HEK293 (cell line): Measurements from ENCODE around the gene NAV2.

Source experiments
- CTCF ChIA-PET: fragments of 350-600 bp; formaldehyde crosslinking; extraction: SDS; loops from one replicate; lab custom pipeline; 2021; ENCODE audit warnings: antibody characterized with exemption; lab: Yijun Ruan, JAX
- POLR2A ChIA-PET: fragments of 300-600 bp; formaldehyde crosslinking; extraction: SDS; loops from one replicate; lab custom pipeline; 2020; ENCODE audit warnings: antibody characterized with exemption, inconsistent platforms; lab: Yijun Ruan, JAX
- H3K27ac ChIP-seq: fragments of 200-500 bp; sonication (Bioruptor generic); 2 replicates; pipeline ENCODE4 v1.5.1; 2014; ENCODE audit warnings: low read depth, low read length, control low read depth, inconsistent platforms; ENCODE audit errors: extremely low read depth
- H3K36me3 ChIP-seq, 2 experiments: fragments of 200-500 bp in 1 of 2; sonication (Bioruptor generic) in 1 of 2; 1 replicate in 1 of 2; 2 replicates in 1 of 2; pipeline ENCODE4 v1.5.1; 2014 to 2017; ENCODE audit warnings: inconsistent platforms in 2 of 2, low read length in 2 of 2; ENCODE audit not compliant: control insufficient read depth in 2 of 2, insufficient read depth in 1 of 2
- H3K4me1 ChIP-seq: fragments of 200-500 bp; sonication (Bioruptor generic); 2 replicates; pipeline ENCODE4 v1.5.1; 2014; ENCODE audit warnings: mild to moderate bottlenecking, low read length, inconsistent platforms; ENCODE audit not compliant: control insufficient read depth, insufficient read depth
- H3K4me3 ChIP-seq: 2 replicates; pipeline ENCODE4 v1.5.1; 2011; ENCODE audit warnings: low read depth, mild to moderate bottlenecking, control low read depth, low read length, moderate library complexity
- H3K9me3 ChIP-seq: fragments of 200-500 bp; sonication (Bioruptor generic); 2 replicates; pipeline ENCODE4 v1.5.1; 2014; ENCODE audit warnings: low read depth, low read length, inconsistent platforms; ENCODE audit not compliant: control insufficient read depth, insufficient read depth
- AEBP2 ChIP-seq: fragments of 450-650 bp; formaldehyde crosslinking; IDR thresholded peaks from 2 replicates; pipeline ENCODE4 v1.5.1; 2016; ENCODE audit warnings: missing biosample characterization, missing genetic modification characterization, borderline replicate concordance
- GLI2 ChIP-seq: fragments of 450-650 bp; formaldehyde crosslinking; IDR thresholded peaks from 2 replicates; pipeline ENCODE4; 2017; ENCODE audit warnings: missing biosample characterization, missing genetic modification characterization, low read depth, borderline replicate concordance
- INSM2 ChIP-seq: fragments of 450-650 bp; formaldehyde crosslinking; IDR thresholded peaks from 2 replicates; pipeline ENCODE4 v1.5.1; 2016; ENCODE audit warnings: missing biosample characterization, missing genetic modification characterization
- OSR2 ChIP-seq: fragments of 450-650 bp; formaldehyde crosslinking; IDR thresholded peaks from 2 replicates; pipeline ENCODE4 v1.5.1; 2016; ENCODE audit warnings: missing biosample characterization, missing genetic modification characterization
- PBX3 ChIP-seq: sonication (generic); formaldehyde crosslinking; IDR thresholded peaks from 2 replicates; pipeline ENCODE4 v1.8.1; 2022; ENCODE audit warnings: mild to moderate bottlenecking, moderate library complexity, missing genetic modification reagents
- SALL2 ChIP-seq: fragments of 450-650 bp; formaldehyde crosslinking; IDR thresholded peaks from 2 replicates; pipeline ENCODE4 v1.5.0; 2017; ENCODE audit warnings: missing biosample characterization, mild to moderate bottlenecking, missing genetic modification characterization, borderline replicate concordance
- ZBTB49 ChIP-seq: fragments of 450-650 bp; formaldehyde crosslinking; IDR thresholded peaks from 2 replicates; pipeline ENCODE4 v1.5.1; 2016; ENCODE audit warnings: missing biosample characterization, missing genetic modification characterization, low read depth
- ZNF138 ChIP-seq: fragments of 450-650 bp; formaldehyde crosslinking; IDR thresholded peaks from 2 replicates; pipeline ENCODE4 v1.5.1; 2016; ENCODE audit warnings: missing biosample characterization, missing genetic modification characterization, borderline replicate concordance
- ZNF140 ChIP-seq: fragments of 450-650 bp; formaldehyde crosslinking; IDR thresholded peaks from 2 replicates; pipeline ENCODE4 v1.5.1; 2016; ENCODE audit warnings: missing biosample characterization, missing genetic modification characterization
- ZNF19 ChIP-seq: fragments of 450-650 bp; formaldehyde crosslinking; IDR thresholded peaks from 2 replicates; pipeline ENCODE4; 2016; ENCODE audit warnings: missing biosample characterization, missing genetic modification characterization, low read depth
- ZNF221 ChIP-seq: fragments of 450-650 bp; formaldehyde crosslinking; IDR thresholded peaks from 2 replicates; pipeline ENCODE4 v1.5.1; 2017; ENCODE audit warnings: missing biosample characterization, missing genetic modification characterization, borderline replicate concordance
- ZNF24 ChIP-seq: fragments of 450-650 bp; formaldehyde crosslinking; IDR thresholded peaks from 2 replicates; pipeline ENCODE4 v1.5.1; 2016; ENCODE audit warnings: missing biosample characterization, missing genetic modification characterization
- ZNF501 ChIP-seq: fragments of 450-650 bp; formaldehyde crosslinking; IDR thresholded peaks from 2 replicates; pipeline ENCODE4 v1.5.1; 2016; ENCODE audit warnings: missing biosample characterization, missing genetic modification characterization
- ZNF777 ChIP-seq: fragments of 450-650 bp; formaldehyde crosslinking; IDR thresholded peaks from 2 replicates; pipeline ENCODE4 v1.5.1; 2017; ENCODE audit warnings: missing biosample characterization, missing genetic modification characterization, borderline replicate concordance
- ZSCAN30 ChIP-seq: fragments of 450-650 bp; IDR thresholded peaks from 2 replicates; pipeline ENCODE4 v1.5.1; 2018; ENCODE audit warnings: missing biosample characterization, mild to moderate bottlenecking, missing genetic modification characterization, moderate library complexity
- TF ChIP-seq, protein P1 (sequence below): fragments of 450-650 bp; formaldehyde crosslinking; IDR thresholded peaks from 2 replicates; pipeline ENCODE4 v1.5.1; 2017; ENCODE audit warnings: missing biosample characterization, missing genetic modification characterization
- TF ChIP-seq, protein P2 (sequence below): fragments of 450-650 bp; formaldehyde crosslinking; IDR thresholded peaks from 2 replicates; pipeline ENCODE4 v1.5.1; 2017; ENCODE audit warnings: missing biosample characterization, mild to moderate bottlenecking, missing genetic modification characterization, moderate library complexity
- TF ChIP-seq, protein P3 (sequence below): fragments of 450-650 bp; formaldehyde crosslinking; IDR thresholded peaks from 2 replicates; pipeline ENCODE4 v1.5.1; 2017; ENCODE audit warnings: missing biosample characterization, missing genetic modification characterization
- TF ChIP-seq, protein P4 (sequence below): fragments of 450-650 bp; formaldehyde crosslinking; optimal IDR thresholded peaks from 2 replicates; pipeline ENCODE3; 2016; ENCODE audit warnings: missing biosample characterization, mild to moderate bottlenecking, missing genetic modification characterization
- TF ChIP-seq, protein P5 (sequence below): fragments of 450-650 bp; formaldehyde crosslinking; IDR thresholded peaks from 2 replicates; pipeline ENCODE4 v1.5.1; 2016; ENCODE audit warnings: missing biosample characterization, missing genetic modification characterization

Gene NAV2

DNA sequence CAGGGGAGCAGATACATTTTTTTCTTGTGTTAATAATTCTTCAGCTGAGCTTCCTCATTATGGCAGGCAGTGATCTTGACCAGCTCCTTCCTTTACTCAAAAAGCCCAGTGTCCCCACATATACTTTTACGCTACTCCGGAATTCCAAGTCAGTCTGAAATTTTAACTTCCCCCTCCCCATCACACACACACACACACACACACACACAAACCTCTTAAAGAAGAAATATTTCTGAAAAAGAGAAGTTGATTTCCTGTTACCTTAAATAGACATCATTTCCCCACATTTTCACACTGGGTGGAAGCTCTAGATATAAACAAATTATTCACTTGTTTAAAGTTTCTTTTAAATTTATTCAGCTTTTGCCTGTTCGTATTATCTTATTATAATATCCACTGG lies 333.8 kb downstream of the NAV2 start (continued):
- no peak for TF ChIP-seq INSM2 (tag by site-specific recombination)
- TF ChIP-seq, protein P1, sequence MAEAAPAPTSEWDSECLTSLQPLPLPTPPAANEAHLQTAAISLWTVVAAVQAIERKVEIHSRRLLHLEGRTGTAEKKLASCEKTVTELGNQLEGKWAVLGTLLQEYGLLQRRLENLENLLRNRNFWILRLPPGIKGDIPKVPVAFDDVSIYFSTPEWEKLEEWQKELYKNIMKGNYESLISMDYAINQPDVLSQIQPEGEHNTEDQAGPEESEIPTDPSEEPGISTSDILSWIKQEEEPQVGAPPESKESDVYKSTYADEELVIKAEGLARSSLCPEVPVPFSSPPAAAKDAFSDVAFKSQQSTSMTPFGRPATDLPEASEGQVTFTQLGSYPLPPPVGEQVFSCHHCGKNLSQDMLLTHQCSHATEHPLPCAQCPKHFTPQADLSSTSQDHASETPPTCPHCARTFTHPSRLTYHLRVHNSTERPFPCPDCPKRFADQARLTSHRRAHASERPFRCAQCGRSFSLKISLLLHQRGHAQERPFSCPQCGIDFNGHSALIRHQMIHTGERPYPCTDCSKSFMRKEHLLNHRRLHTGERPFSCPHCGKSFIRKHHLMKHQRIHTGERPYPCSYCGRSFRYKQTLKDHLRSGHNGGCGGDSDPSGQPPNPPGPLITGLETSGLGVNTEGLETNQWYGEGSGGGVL, result no peak
- no peak for TF ChIP-seq PBX3 (CRISPR knock-in tag)
- TF ChIP-seq, protein P2, sequence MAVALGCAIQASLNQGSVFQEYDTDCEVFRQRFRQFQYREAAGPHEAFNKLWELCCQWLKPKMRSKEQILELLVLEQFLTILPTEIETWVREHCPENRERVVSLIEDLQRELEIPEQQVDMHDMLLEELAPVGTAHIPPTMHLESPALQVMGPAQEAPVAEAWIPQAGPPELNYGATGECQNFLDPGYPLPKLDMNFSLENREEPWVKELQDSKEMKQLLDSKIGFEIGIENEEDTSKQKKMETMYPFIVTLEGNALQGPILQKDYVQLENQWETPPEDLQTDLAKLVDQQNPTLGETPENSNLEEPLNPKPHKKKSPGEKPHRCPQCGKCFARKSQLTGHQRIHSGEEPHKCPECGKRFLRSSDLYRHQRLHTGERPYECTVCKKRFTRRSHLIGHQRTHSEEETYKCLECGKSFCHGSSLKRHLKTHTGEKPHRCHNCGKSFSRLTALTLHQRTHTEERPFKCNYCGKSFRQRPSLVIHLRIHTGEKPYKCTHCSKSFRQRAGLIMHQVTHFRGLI (tag by site-specific recombination), result no peak

GRCh38 chr11:20047006-20047768 lies 334.6 kb downstream of the NAV2 start:
- TF ChIP-seq ZNF777 (tag by site-specific recombination) (no peak), SALL2 (tag by site-specific recombination) (no peak), ZNF24 (tag by site-specific recombination) (no peak), ZNF501 (no peak), ZNF19 (tag by site-specific recombination) (no peak), ZBTB49 (tag by site-specific recombination) (no peak), ZNF140 (tag by site-specific recombination) (no peak), GLI2 (tag by site-specific recombination) (no peak), OSR2 (tag by site-specific recombination) (no peak), AEBP2 (tag by site-specific recombination) (no peak), ZNF138 (tag by site-specific recombination) (no peak), ZNF221 (tag by site-specific recombination) (no peak), ZSCAN30 (no peak)
- TF ChIP-seq, protein P3, sequence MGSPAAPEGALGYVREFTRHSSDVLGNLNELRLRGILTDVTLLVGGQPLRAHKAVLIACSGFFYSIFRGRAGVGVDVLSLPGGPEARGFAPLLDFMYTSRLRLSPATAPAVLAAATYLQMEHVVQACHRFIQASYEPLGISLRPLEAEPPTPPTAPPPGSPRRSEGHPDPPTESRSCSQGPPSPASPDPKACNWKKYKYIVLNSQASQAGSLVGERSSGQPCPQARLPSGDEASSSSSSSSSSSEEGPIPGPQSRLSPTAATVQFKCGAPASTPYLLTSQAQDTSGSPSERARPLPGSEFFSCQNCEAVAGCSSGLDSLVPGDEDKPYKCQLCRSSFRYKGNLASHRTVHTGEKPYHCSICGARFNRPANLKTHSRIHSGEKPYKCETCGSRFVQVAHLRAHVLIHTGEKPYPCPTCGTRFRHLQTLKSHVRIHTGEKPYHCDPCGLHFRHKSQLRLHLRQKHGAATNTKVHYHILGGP (tag by site-specific recombination), result no peak
- TF ChIP-seq, protein P4, sequence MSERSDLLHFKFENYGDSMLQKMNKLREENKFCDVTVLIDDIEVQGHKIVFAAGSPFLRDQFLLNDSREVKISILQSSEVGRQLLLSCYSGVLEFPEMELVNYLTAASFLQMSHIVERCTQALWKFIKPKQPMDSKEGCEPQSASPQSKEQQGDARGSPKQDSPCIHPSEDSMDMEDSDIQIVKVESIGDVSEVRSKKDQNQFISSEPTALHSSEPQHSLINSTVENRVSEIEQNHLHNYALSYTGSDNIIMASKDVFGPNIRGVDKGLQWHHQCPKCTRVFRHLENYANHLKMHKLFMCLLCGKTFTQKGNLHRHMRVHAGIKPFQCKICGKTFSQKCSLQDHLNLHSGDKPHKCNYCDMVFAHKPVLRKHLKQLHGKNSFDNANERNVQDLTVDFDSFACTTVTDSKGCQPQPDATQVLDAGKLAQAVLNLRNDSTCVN (tag by site-specific recombination), result no peak
- TF ChIP-seq, protein P5, sequence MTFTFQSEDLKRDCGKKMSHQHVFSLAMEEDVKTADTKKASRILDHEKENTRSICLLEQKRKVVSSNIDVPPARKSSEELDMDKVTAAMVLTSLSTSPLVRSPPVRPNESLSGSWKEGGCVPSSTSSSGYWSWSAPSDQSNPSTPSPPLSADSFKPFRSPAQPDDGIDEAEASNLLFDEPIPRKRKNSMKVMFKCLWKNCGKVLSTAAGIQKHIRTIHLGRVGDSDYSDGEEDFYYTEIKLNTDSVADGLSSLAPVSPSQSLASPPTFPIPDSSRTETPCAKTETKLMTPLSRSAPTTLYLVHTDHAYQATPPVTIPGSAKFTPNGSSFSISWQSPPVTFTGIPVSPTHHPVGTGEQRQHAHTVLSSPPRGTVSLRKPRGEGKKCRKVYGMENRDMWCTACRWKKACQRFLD, result no peak
- ChIA-PET CTCF (no interaction called here), POLR2A (no interaction called here)
- Histone ChIP-seq H3K4me3 (no peak overlapping the region), H3K36me3 (peaks cover 0 to 33% of the 10 kb centered on the region in 2 experiments; a peak in 1 of 3 replicates), H3K9me3 (no peaks in the 10 kb centered on the region), H3K4me1 (no peaks in the 10 kb centered on the region), H3K27ac (no peak overlapping the region)
